ENCODE results near the gene LRP8.

DNA sequence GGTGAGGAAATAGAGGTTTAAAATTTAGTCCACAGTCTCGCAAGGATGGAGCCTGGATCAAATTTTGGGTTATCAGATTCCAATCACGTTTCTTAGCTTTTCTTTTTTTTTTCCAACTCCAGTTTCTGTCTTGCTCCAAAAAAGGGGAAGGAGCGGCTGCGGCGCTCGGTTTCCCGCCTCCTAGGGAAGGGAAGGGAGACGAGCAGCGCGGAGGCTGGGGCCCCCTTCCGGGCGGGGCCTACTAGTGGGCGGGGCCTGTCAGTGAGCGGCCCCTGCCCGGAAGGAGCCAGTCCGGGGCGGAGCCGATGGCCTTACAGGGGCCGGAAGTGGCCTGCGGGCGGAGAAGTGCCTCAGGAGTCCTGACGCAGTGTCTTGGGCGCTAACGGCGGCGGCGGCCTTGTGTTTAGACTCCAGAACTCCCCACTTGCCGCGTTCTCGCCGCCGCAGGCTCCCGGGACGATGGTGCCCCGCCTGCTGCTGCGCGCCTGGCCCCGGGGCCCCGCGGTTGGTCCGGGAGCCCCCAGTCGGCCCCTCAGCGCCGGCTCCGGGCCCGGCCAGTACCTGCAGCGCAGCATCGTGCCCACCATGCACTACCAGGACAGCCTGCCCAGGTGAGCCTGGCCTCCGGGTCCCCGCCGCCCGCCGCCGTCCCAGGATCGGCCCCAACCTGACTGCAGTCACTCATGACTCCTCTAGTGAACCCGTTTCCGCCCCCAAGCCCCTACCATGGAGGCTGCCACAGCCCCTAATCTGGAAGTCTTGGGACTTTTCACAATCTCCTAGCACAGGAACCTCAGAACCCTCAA is 131.2 kb downstream of the LRP8 start, which contains the start of gene CPT2:
- TF ChIP-seq, protein P1, sequence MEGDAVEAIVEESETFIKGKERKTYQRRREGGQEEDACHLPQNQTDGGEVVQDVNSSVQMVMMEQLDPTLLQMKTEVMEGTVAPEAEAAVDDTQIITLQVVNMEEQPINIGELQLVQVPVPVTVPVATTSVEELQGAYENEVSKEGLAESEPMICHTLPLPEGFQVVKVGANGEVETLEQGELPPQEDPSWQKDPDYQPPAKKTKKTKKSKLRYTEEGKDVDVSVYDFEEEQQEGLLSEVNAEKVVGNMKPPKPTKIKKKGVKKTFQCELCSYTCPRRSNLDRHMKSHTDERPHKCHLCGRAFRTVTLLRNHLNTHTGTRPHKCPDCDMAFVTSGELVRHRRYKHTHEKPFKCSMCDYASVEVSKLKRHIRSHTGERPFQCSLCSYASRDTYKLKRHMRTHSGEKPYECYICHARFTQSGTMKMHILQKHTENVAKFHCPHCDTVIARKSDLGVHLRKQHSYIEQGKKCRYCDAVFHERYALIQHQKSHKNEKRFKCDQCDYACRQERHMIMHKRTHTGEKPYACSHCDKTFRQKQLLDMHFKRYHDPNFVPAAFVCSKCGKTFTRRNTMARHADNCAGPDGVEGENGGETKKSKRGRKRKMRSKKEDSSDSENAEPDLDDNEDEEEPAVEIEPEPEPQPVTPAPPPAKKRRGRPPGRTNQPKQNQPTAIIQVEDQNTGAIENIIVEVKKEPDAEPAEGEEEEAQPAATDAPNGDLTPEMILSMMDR (conservative IDR thresholded peaks at IDR 0.05; ENCODE audit: low read length): no peak
- no peak for TF ChIP-seq EZH2phosphoT487 (IDR thresholded peaks at IDR 0.05; ENCODE audit: borderline replicate concordance)
